Colonic mucosa (tissue), 4 donors: Measurements from ENCODE around the gene GAB2. TPM values are rescaled to one million over a fixed set of nuclear protein-coding genes. Genes with fewer than 3 reads are reported as not detected.

Source experiments
- DNase-seq: peaks from one replicate; pipeline ENCODE4 v3.0.0-alpha.2; 2020
- H3K27ac ChIP-seq: fragments of 200-600 bp; one replicate; pipeline ENCODE4 v1.8.0; 2021
- H3K27me3 ChIP-seq: fragments of 200-600 bp; one replicate; pipeline ENCODE4 v1.8.0; 2021
- H3K36me3 ChIP-seq: fragments of 200-600 bp; one replicate; pipeline ENCODE4 v1.8.0; 2021
- H3K4me1 ChIP-seq: fragments of 200-600 bp; one replicate; pipeline ENCODE4 v1.8.0; 2021; ENCODE audit warnings: mild to moderate bottlenecking
- H3K4me3 ChIP-seq: fragments of 200-600 bp; one replicate; pipeline ENCODE4 v1.8.0; 2021
- H3K9ac ChIP-seq, 2 donors: one replicate each; pipeline ENCODE4 v1.7.0; 2013; ENCODE audit warnings: control low read depth in 2 of 2, low read depth in 2 of 2, low read length in 2 of 2
- H3K9me3 ChIP-seq: fragments of 200-600 bp; one replicate; pipeline ENCODE4 v1.8.0; 2021
- CTCF ChIP-seq: fragments of 200-600 bp; IDR thresholded peaks from one replicate; pipeline ENCODE4 v1.8.0; 2022; ENCODE audit warnings: antibody characterized with exemption, mild to moderate bottlenecking
- intact Hi-C: fragments of 100-400 bp; cut with DNase I; formaldehyde crosslinking; loops from one replicate; pipeline ENCODE4 v1.14.1; 2022
- total RNA-seq, 2 donors: library from RNA; stranded (reverse); fragmentation: NEBNext Ultra II Directional in 1 of 2; extraction: Animal tissue kit (Norgen Biotek cat#: 25700) in 1 of 2; gene quantifications; one replicate each; pipeline ENCODE4 v1.2.1, GENCODE V29; 2021
- donor health status: healthy.
- donor health status: DM: no; HTN: no; CAD: no.
- donor health status: DM: no; HTN: no; CAD: no.

Gene GAB2
- total RNA-seq, 2 donors from 2014 or later = 20.0 to 21.1 TPM

GRCh38 chr11:78221396-78222315, 196.0 kb downstream of the GAB2 start:
- Histone ChIP-seq H3K27ac (no peak overlapping the region), H3K27me3 (no peaks in the 10 kb centered on the region), H3K9ac (no peak overlapping the region), H3K36me3 (peaks cover 4% of the 10 kb centered on the region), H3K9me3 (no peaks in the 10 kb centered on the region), H3K4me1 (no peaks in the 10 kb centered on the region), H3K4me3 (no peak overlapping the region)
- intact Hi-C loops = no loop called here
- peak; percentile 13 for DNase-seq
- TF ChIP-seq CTCF = no peak

GRCh38 chr11:78220218-78221157, 197.1 kb downstream of the GAB2 start:
- no peak overlapping the region for H3K4me3 ChIP-seq
- TF ChIP-seq CTCF = no peak
- H3K9me3 ChIP-seq = no peaks in the 10 kb centered on the region
- no peaks in the 10 kb centered on the region for H3K27me3 ChIP-seq
- H3K9ac ChIP-seq = no peak overlapping the region
- peaks cover 4% of the 10 kb centered on the region for H3K36me3 ChIP-seq
- no peaks in the 10 kb centered on the region for H3K4me1 ChIP-seq
- DNase-seq = peak; percentile 11
- H3K27ac ChIP-seq = no peak overlapping the region
- intact Hi-C loops = no loop called here

GRCh38 chr11:78219493-78220217, 198.0 kb downstream of the GAB2 start:
- no peak overlapping the region for H3K4me3 ChIP-seq
- no peaks in the 10 kb centered on the region for H3K4me1 ChIP-seq
- no peaks in the 10 kb centered on the region for H3K27me3 ChIP-seq
- intact Hi-C loops = no loop called here
- no peak for DNase-seq
- no peak overlapping the region for H3K27ac ChIP-seq
- H3K9ac ChIP-seq = no peak overlapping the region
- no peaks in the 10 kb centered on the region for H3K9me3 ChIP-seq
- TF ChIP-seq CTCF = no peak
- peaks cover 4% of the 10 kb centered on the region for H3K36me3 ChIP-seq

- H3K36me3 ChIP-seq = peaks cover 4% of the 10 kb centered on the region
- H3K27ac ChIP-seq = no peak overlapping the region
- no peaks in the 10 kb centered on the region for H3K9me3 ChIP-seq
- no peak for DNase-seq
- no peak overlapping the region for H3K4me3 ChIP-seq
- H3K27me3 ChIP-seq = no peaks in the 10 kb centered on the region
- no peaks in the 10 kb centered on the region for H3K4me1 ChIP-seq
- no peak for TF ChIP-seq CTCF
- intact Hi-C loops = no loop called here
- H3K9ac ChIP-seq = no peak overlapping the region
These were observed 198.7 kb downstream of the GAB2 start for GRCh38 chr11:78218707-78219492.
